ENCODE data around the gene COL4A2.

COL4A2 gene

DNA sequence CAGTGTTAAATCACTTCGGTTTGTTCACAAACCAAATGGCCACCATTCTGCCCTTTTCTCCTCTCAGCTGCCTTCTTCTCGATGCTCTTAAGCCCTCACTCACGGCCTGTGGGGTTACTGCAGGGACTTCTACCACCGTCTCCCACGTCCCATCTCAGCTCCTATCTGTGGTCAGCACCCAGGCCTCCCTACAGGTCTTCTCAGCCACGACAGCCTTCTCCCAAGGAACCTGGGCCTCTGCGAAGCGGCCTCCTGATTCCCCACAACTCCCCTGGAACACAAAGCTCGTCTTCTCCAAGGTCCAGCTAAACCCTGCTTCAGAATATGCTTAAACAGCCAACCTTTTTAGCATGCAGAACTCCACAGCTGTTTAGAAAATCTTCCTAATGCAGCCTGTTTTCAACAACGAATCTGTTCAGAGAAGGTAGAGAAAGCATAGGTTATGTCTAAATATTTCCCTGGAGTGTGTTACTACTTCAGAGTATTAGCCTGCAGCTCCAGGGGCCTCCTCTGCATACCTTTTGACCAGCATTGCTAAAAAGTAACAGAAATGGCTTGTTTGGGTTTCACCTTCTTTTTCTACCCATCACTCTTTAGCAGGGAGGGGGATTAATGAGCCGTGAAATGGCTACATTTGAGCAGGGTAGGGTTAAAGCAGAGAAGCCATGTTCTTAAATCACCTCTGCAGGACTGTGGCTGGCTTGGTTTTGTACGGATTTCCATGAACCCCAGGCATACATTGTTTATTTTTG lies 104.0 kb downstream of the COL4A2 start:
- DNase-seq (ENCODE audit: insufficient read length, low spot score) (no peak), FAIRE-seq (no peak)
- TF ChIP-seq POLR2A (IDR thresholded peaks at IDR 0.05; ENCODE audit: low read depth, low read length), result no peak

- TF ChIP-seq POLR2A (IDR thresholded peaks at IDR 0.05; ENCODE audit: low read depth, low read length), result no peak
- DNase-seq (ENCODE audit: insufficient read length, low spot score) (no peak), FAIRE-seq (no peak)
These were observed 104.6 kb downstream of the COL4A2 start for GRCh38 chr13:110411688-110412059.

DNA sequence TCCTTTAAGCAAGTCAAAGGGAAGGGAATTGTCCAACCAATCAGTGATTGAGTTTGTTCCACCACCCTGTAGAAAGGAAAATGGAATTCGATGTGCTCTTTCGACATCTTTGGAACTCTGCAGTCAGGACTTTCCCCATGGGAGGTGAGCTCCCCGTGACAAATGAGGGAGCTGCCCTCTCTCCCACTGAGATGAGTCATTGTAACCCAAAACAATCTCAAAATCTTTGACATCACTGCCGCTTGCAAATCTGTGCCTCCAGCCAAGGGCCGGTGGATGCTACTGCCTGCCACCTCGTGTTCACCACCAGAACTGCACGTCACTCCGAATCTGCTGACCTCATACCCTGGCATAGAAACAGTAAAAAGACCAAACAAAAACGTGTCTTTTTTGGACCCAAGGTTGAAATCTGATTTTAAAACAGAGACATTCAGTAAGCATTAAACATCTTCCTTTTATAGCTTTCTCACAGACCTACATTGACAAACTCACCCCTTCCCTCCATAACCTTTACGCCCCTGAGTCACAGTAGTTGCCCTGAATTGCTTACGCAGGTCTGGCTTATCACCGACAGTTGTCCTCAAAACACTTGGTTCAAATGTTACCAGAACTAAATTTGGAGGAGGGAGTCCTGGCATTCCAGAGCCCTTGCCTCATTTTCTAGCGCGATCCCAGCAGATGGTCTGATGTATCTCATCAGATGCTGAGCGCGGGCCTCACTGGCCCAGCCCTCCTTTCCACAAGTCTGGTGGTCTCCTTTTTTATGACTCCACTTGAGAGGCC lies 105.2 kb downstream of the COL4A2 start:
- DNase-seq (ENCODE audit: insufficient read length, low spot score) (peak; percentile 99), FAIRE-seq (peak; percentile 99)

GRCh38 chr13:110413016-110413675 lies 106.1 kb downstream of the COL4A2 start:
- FAIRE-seq (no peak), DNase-seq (ENCODE audit: insufficient read length, low spot score) (no peak)
- TF ChIP-seq POLR2A (IDR thresholded peaks at IDR 0.05; ENCODE audit: low read depth, low read length), result no peak

More for the DNA sequence above, 105.2 kb downstream of the COL4A2 start:
- no peak for TF ChIP-seq POLR2A (IDR thresholded peaks at IDR 0.05; ENCODE audit: low read depth, low read length)

DNA sequence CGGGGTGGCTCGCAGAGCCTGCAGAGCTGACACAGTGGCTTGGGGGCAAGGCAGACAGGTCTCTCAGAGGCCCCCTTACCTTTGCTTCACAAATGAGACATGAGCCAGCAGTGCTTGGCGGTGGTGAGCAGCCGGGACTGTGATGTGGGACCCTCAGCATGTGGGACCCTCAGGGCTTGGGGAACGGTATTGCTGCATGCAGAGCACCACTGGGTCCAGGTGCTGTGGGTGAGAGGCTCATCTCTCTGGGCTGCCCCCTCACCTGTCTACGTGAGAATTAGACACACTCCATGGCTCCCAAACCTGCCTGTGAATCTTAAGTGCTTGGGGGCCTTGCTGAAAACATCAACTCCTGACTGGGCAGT lies 106.6 kb downstream of the COL4A2 start:
- no peak for FAIRE-seq
- no peak for DNase-seq (ENCODE audit: insufficient read length, low spot score)
- no peak for TF ChIP-seq POLR2A (IDR thresholded peaks at IDR 0.05; ENCODE audit: low read depth, low read length)

GRCh38 chr13:110414283-110414682 lies 107.2 kb downstream of the COL4A2 start:
- FAIRE-seq (no peak), DNase-seq (ENCODE audit: insufficient read length, low spot score) (no peak)
- TF ChIP-seq POLR2A (IDR thresholded peaks at IDR 0.05; ENCODE audit: low read depth, low read length), result no peak

DNA sequence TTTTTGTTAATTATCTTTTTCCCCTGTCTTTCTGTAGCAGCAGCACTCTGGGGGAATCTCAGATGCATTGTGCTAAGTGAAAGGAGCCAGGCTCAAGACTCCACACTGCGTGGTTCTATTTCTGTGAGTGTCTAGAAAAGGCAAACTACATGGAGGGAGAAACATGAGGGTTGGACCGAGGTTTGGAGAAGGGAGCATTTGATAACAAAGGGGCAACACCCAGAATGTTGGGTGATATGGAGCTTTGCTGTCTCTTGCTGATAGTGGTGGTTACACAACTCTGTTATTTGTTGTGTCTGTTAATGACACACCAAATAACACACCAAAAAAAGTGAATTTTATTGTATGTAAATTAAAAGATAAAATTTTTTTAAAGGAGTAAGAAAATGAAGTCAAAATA lies 107.8 kb downstream of the COL4A2 start:
- DNase-seq (ENCODE audit: insufficient read length, low spot score) (no peak), FAIRE-seq (no peak)
- TF ChIP-seq POLR2A (IDR thresholded peaks at IDR 0.05; ENCODE audit: low read depth, low read length), result no peak

- peak; percentile 58 for FAIRE-seq
- peak; percentile 59 for DNase-seq (ENCODE audit: insufficient read length, low spot score)
- TF ChIP-seq POLR2A (IDR thresholded peaks at IDR 0.05; ENCODE audit: low read depth, low read length), result no peak
These were observed 108.6 kb downstream of the COL4A2 start for GRCh38 chr13:110415669-110416068.

DNA sequence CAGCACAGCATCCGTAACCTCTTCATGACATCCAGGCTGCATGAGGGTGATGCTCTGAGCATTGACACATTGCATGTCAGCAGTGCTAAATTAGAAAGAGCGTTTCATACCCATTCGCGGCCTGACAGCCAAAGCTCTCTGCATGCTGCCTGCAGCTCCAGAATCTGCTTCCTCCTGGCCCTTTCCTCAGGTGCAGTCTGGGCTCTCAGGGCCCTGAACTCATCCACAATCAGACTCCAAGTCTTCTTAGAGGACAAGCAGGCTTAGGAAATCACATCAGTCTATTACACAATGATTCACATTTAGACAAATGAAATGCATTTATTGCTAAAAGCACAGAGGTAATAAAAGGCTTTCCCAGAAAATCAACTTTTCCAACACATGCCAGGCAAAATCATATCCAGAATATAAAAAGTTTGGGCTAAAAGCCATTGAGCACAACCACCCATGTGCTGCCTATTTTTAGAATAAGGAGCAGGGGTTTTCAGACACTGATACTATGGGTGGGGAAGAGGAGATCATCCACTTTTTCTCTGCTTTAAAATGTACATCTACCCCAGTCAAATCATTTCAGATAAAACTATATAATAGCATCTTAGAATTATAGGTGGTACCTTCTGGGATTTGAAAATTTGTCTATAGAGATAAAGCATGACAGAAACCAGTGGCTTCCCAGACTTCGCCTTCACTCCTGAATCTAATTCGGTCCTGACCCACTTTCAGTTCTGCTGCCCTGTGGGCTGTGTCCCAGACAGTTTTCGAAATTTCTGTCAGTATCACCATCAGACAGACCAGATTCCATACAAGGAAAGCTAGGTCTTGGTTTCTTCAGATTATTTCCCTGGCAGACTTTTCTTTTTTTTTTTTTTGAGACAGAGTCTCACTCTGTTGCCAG lies 109.3 kb downstream of the COL4A2 start:
- no peak for DNase-seq (ENCODE audit: insufficient read length, low spot score)
- TF ChIP-seq POLR2A (IDR thresholded peaks at IDR 0.05; ENCODE audit: low read depth, low read length), result no peak
- FAIRE-seq, result no peak

DNA sequence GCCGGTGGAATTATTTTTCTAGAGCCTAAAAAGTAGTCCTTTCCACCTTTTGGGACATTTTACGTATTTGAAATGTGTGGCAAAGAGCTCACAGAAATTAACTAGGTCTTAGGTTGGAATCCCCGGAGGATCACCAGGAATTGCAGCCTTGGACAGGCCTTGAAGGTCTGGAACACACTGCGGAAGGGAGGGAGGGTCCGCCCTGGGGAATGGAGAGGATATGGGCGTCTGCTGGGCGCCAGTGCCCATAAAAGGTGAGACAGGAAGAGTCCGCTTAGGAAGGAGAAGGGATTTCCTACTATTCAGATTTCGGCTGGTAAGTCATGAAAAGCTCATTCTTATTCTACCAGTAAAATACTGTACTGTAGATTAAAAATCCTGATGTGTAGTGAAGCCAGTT lies 111.9 kb downstream of the COL4A2 start:
- no peak for TF ChIP-seq POLR2A (IDR thresholded peaks at IDR 0.05; ENCODE audit: low read depth, low read length)
- no peak for FAIRE-seq

DNA sequence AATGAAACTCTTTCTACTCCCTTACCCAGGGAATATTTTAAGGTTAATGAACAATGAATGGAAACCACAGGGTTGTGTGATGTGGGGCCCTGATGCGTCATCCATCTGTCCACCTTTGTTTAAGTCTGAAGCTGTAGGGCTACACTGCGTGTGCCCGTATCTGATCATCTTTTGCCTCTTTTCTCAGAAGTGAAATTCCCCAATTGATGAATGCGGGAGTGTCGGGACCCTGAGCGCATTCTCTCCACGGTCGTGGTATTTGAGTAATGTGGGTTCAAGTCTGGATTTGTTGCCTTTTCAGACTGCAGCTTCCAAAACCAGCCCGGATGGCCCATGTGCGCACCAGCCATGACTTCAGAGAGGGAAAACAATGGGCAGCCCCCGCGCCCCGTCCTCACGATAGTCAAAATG lies 112.3 kb downstream of the COL4A2 start:
- no peak for DNase-seq (ENCODE audit: insufficient read length, low spot score)
- no peak for TF ChIP-seq POLR2A (IDR thresholded peaks at IDR 0.05; ENCODE audit: low read depth, low read length)
- FAIRE-seq, result peak; percentile 30

More for the DNA sequence above, 111.9 kb downstream of the COL4A2 start:
- DNase-seq (ENCODE audit: insufficient read length, low spot score), result no peak

DNA sequence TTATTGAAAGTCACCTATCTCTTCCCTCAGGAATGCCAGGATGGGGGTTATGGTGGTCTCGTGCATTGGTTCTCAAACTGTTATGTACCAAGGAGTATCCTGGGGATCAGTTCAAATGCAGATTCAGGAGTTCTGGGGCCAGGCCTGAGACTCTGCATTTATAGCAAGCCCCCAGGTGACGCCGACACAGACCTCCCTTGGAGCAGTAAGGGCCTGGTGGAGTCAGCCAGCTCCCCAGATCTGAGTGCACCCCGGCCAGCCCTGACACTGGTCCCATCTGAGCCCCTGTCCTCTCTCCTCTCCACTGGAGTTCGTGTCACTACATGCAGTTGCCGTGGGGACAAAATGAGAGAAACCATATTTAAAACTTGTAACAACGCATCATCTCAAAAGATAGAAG lies 112.9 kb downstream of the COL4A2 start:
- FAIRE-seq, result no peak
- no peak for DNase-seq (ENCODE audit: insufficient read length, low spot score)
- TF ChIP-seq POLR2A (IDR thresholded peaks at IDR 0.05; ENCODE audit: low read depth, low read length), result no peak

GRCh38 chr13:110420626-110421025 lies 113.5 kb downstream of the COL4A2 start:
- no peak for DNase-seq (ENCODE audit: insufficient read length, low spot score)
- FAIRE-seq, result no peak
- no peak for TF ChIP-seq POLR2A (IDR thresholded peaks at IDR 0.05; ENCODE audit: low read depth, low read length)
